ENCODE results near the gene RILP.
"Not testable (repeated sequence)": the region's sequence is repeated elsewhere in the genome, so short reads cannot be mapped to it uniquely, and the experiment has no call there.

Gene RILP

GRCh38 chr17:1649844-1650501, at the start of gene RILP:
TSS of gene RILP (minus strand) at chr17:1649866. CDS start at chr17:1649804, 62 bp downstream.
- peak; percentile 59 to 88 for DNase-seq (ENCODE audit: low read depth in 1 of 2, low spot score in 1 of 2)
- in situ Hi-C loops (cut with HindIII; ENCODE audit: low pct_unique_long_range_greater_than_20kb, low sequenced_read_pairs), result no loop called here
- no peak for TF ChIP-seq JUND (IDR thresholded peaks at IDR 0.05; ENCODE audit: low read depth)

GRCh38 chr17:1697681-1698080, 48.0 kb upstream of the RILP start:
- in situ Hi-C loops (cut with HindIII; ENCODE audit: low pct_unique_long_range_greater_than_20kb, low sequenced_read_pairs), result no loop called here
- DNase-seq (ENCODE audit: low read depth in 1 of 2, low spot score in 1 of 2), result peak; percentile 52 to 57
- TF ChIP-seq JUND (IDR thresholded peaks at IDR 0.05; ENCODE audit: low read depth), result no peak

- in situ Hi-C loops (cut with HindIII; ENCODE audit: low pct_unique_long_range_greater_than_20kb, low sequenced_read_pairs), result no loop called here
- no peak for TF ChIP-seq JUND (IDR thresholded peaks at IDR 0.05; ENCODE audit: low read depth)
- no peak for DNase-seq (ENCODE audit: low read depth in 1 of 2, low spot score in 1 of 2)
Measured at GRCh38 chr17:1695365-1695764, 45.7 kb upstream of the RILP start.

GRCh38 chr17:1693339-1693738, 43.7 kb upstream of the RILP start:
- in situ Hi-C loops (cut with HindIII; ENCODE audit: low pct_unique_long_range_greater_than_20kb, low sequenced_read_pairs), result no loop called here

GRCh38 chr17:1690544-1691221, 41.0 kb upstream of the RILP start:
- DNase-seq (ENCODE audit: low read depth in 1 of 2, low spot score in 1 of 2), result no peak
- in situ Hi-C loops (cut with HindIII; ENCODE audit: low pct_unique_long_range_greater_than_20kb, low sequenced_read_pairs), result no loop called here
- TF ChIP-seq JUND (IDR thresholded peaks at IDR 0.05; ENCODE audit: low read depth), result no peak

More at GRCh38 chr17:1693339-1693738, 43.7 kb upstream of the RILP start:
- no peak for TF ChIP-seq JUND (IDR thresholded peaks at IDR 0.05; ENCODE audit: low read depth)
- DNase-seq (ENCODE audit: low read depth in 1 of 2, low spot score in 1 of 2), result no peak

- DNase-seq (ENCODE audit: low read depth in 1 of 2, low spot score in 1 of 2); in situ Hi-C loops (cut with HindIII; ENCODE audit: low pct_unique_long_range_greater_than_20kb, low sequenced_read_pairs): not testable (repeated sequence)
Measured at GRCh38 chr17:1688405-1688804, 38.7 kb upstream of the RILP start.

- in situ Hi-C loops (cut with HindIII; ENCODE audit: low pct_unique_long_range_greater_than_20kb, low sequenced_read_pairs), result no loop called here
- DNase-seq (ENCODE audit: low read depth in 1 of 2, low spot score in 1 of 2), result no peak
- TF ChIP-seq JUND (IDR thresholded peaks at IDR 0.05; ENCODE audit: low read depth), result no peak
Measured at GRCh38 chr17:1686086-1686485, 36.4 kb upstream of the RILP start.

- TF ChIP-seq JUND (IDR thresholded peaks at IDR 0.05; ENCODE audit: low read depth), result no peak
- in situ Hi-C loops (cut with HindIII; ENCODE audit: low pct_unique_long_range_greater_than_20kb, low sequenced_read_pairs), result no loop called here
- peak; percentile 96 for DNase-seq (ENCODE audit: low read depth in 1 of 2, low spot score in 1 of 2)
Measured at GRCh38 chr17:1684378-1685189, 34.9 kb upstream of the RILP start, which contains the start of gene PRPF8. TSS of gene PRPF8 (minus strand) at chr17:1684867. CDS start at chr17:1684571, 296 bp downstream.

- no peak for DNase-seq (ENCODE audit: low read depth in 1 of 2, low spot score in 1 of 2)
Measured at GRCh38 chr17:1683459-1683858, 33.8 kb upstream of the RILP start.

GRCh38 chr17:1676401-1676800, 26.7 kb upstream of the RILP start:
- in situ Hi-C loops (cut with HindIII; ENCODE audit: low pct_unique_long_range_greater_than_20kb, low sequenced_read_pairs), result no loop called here
- no peak for TF ChIP-seq JUND (IDR thresholded peaks at IDR 0.05; ENCODE audit: low read depth)
- no peak for DNase-seq (ENCODE audit: low read depth in 1 of 2, low spot score in 1 of 2)

More at GRCh38 chr17:1683459-1683858, 33.8 kb upstream of the RILP start:
- in situ Hi-C loops (cut with HindIII; ENCODE audit: low pct_unique_long_range_greater_than_20kb, low sequenced_read_pairs), result no loop called here
- TF ChIP-seq JUND (IDR thresholded peaks at IDR 0.05; ENCODE audit: low read depth), result no peak

GRCh38 chr17:1673041-1673785, 23.5 kb upstream of the RILP start:
- no peak for TF ChIP-seq JUND (IDR thresholded peaks at IDR 0.05; ENCODE audit: low read depth)
- in situ Hi-C loops (cut with HindIII; ENCODE audit: low pct_unique_long_range_greater_than_20kb, low sequenced_read_pairs), result no loop called here

GRCh38 chr17:1663934-1664333, 14.3 kb upstream of the RILP start:
- DNase-seq (ENCODE audit: low read depth in 1 of 2, low spot score in 1 of 2); in situ Hi-C loops (cut with HindIII; ENCODE audit: low pct_unique_long_range_greater_than_20kb, low sequenced_read_pairs): not testable (repeated sequence)

More at GRCh38 chr17:1673041-1673785, 23.5 kb upstream of the RILP start:
- no peak for DNase-seq (ENCODE audit: low read depth in 1 of 2, low spot score in 1 of 2)

Measured in T47D (cell line).